Measurements from ENCODE around the gene NPAT.

Gene NPAT

DNA sequence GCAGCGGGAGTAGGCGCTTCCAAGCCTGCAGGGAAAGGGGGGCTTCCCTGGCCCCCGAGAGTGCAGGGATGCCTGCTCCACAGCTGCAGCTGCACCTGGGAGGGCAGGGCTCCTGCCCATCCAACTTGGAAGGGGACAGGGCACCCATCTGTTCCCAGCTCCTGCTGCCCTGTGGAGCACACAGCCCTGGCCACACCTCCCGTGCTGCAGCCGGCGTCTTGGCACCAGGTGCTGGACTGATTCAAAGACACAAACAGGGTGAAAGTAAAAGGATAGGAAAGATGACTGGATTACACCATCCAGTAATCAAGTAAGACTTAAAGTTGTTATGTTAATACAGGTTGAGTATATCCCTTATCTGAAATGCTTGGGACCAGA is 14.8 kb downstream of the NPAT start:
- TF ChIP-seq GABPA (IDR thresholded peaks at IDR 0.05; ENCODE audit: low read depth): no peak
- TF ChIP-seq POLR2AphosphoS5 (IDR thresholded peaks at IDR 0.05; ENCODE audit: low read depth): no peak
- H3K4me3 ChIP-seq (replicated peaks; ENCODE audit: insufficient read depth, low read length): no peak overlapping the region
- DNase-seq (ENCODE audit: low read depth in 1 of 2, low spot score in 1 of 2): no peak
- H3K27ac ChIP-seq (replicated peaks): no peak overlapping the region
- no peaks in the 10 kb centered on the region for H3K27me3 ChIP-seq (ENCODE audit: insufficient read depth, poor library complexity, severe bottlenecking)

GRCh38 chr11:108206969-108207682 is 15.3 kb downstream of the NPAT start:
- TF ChIP-seq GABPA (IDR thresholded peaks at IDR 0.05; ENCODE audit: low read depth): no peak
- no peak for TF ChIP-seq CTCF (IDR thresholded peaks at IDR 0.05; ENCODE audit: insufficient read depth, low read length)
- TF ChIP-seq REST (IDR thresholded peaks at IDR 0.05; ENCODE audit: insufficient replicate concordance, low read depth): no peak
- no peak for TF ChIP-seq SPI1 (IDR thresholded peaks at IDR 0.05; ENCODE audit: borderline replicate concordance, low read depth)
- no peak for TF ChIP-seq POLR2AphosphoS5 (IDR thresholded peaks at IDR 0.05; ENCODE audit: low read depth)
- Histone ChIP-seq H3K27me3 (ENCODE audit: insufficient read depth, poor library complexity, severe bottlenecking) (no peaks in the 10 kb centered on the region), H3K4me3 (replicated peaks; ENCODE audit: insufficient read depth, low read length) (no peak overlapping the region), H3K27ac (replicated peaks) (no peak overlapping the region)
- DNase-seq (ENCODE audit: low read depth in 1 of 2, low spot score in 1 of 2): no peak

DNA sequence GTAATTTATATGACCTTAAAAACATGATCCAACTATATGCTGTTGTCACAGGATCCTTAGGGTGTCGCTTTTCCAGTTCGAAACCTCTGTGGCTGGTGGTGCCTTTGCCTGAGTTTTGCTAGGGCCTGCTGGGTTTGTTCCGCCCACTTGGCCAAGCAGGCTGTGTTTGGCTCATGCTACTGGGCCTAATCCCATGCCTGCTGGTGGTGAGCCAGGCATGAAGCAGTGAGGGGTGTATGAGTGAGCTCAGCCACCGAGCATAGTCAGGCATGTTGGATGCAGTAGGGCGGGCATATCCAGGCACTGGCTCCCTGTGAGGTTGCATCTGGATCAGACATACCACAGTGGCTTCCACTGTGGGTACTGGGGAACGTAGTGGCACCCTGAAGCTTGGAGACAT is 16.3 kb downstream of the NPAT start:
- Histone ChIP-seq H3K4me3 (replicated peaks; ENCODE audit: insufficient read depth, low read length) (no peak overlapping the region), H3K27me3 (ENCODE audit: insufficient read depth, poor library complexity, severe bottlenecking) (no peaks in the 10 kb centered on the region), H3K27ac (replicated peaks) (no peak overlapping the region)
- TF ChIP-seq POLR2AphosphoS5 (IDR thresholded peaks at IDR 0.05; ENCODE audit: low read depth) (no peak), CTCF (IDR thresholded peaks at IDR 0.05; ENCODE audit: insufficient read depth, low read length) (no peak), GABPA (IDR thresholded peaks at IDR 0.05; ENCODE audit: low read depth) (no peak), SPI1 (IDR thresholded peaks at IDR 0.05; ENCODE audit: borderline replicate concordance, low read depth) (no peak), REST (IDR thresholded peaks at IDR 0.05; ENCODE audit: insufficient replicate concordance, low read depth) (no peak)
- DNase-seq (ENCODE audit: low read depth in 1 of 2, low spot score in 1 of 2): no peak

GRCh38 chr11:108204929-108205499 is 17.4 kb downstream of the NPAT start:
- H3K27me3 ChIP-seq (ENCODE audit: insufficient read depth, poor library complexity, severe bottlenecking): no peaks in the 10 kb centered on the region
- DNase-seq (ENCODE audit: low read depth in 1 of 2, low spot score in 1 of 2): no peak
- TF ChIP-seq SPI1 (IDR thresholded peaks at IDR 0.05; ENCODE audit: borderline replicate concordance, low read depth): no peak
- no peak for TF ChIP-seq CTCF (IDR thresholded peaks at IDR 0.05; ENCODE audit: insufficient read depth, low read length)
- TF ChIP-seq GABPA (IDR thresholded peaks at IDR 0.05; ENCODE audit: low read depth): no peak
- TF ChIP-seq REST (IDR thresholded peaks at IDR 0.05; ENCODE audit: insufficient replicate concordance, low read depth): no peak
- TF ChIP-seq POLR2AphosphoS5 (IDR thresholded peaks at IDR 0.05; ENCODE audit: low read depth): no peak
- no peak overlapping the region for H3K4me3 ChIP-seq (replicated peaks; ENCODE audit: insufficient read depth, low read length)
- H3K27ac ChIP-seq (replicated peaks): no peak overlapping the region

Data from HL-60 (cell line).